ENCODE measurements around the gene CPSF4.
"Not testable (repeated sequence)": the region's sequence is repeated elsewhere in the genome, so short reads cannot be mapped to it uniquely, and the experiment has no call there.

Gene CPSF4

DNA sequence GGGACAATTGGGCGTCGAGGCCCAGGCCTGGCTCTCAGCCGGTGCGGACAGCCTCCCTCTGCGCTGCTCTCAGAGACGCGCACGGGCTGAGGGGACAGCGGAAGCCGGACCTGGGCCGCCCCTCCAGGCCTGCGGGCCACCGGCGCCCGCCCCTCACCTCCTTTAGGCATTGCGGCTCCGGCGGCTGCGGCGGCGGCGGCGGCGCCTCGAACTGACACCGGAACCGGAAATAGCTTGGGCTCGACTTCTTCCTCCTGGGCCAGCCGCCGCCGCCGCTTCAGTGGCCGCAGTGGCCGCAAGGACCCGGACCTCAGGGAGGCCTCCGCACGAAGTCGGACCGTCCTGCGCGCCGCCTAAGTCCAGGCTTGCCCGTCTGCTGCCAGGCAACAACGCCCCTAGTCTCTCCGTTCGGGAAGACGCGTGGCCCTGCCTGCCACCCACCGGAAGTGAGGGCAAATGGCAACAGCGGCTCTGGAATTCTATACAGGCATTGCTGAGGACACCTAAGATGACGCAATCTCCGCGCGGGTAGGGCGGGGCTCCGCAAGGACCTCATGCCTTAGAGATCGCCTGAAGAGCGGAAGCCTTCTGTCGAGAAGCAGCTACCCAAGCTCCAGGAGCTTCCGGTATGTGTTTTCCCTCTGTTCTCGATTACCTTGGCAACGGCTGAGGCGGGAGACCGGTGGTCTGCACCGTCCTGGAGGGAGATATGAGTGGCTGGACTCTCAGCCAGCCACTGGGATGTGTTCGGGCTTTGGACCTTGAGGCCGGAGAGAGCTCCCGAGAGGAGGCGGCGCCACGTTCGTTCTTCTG, 30.2 kb upstream of the CPSF4 start, which contains the start of the genes BUD31 and PDAP1:
BUD31 (plus strand) TSS at position 591 of the 813 bp plus-strand sequence. CDS start 2,124 bp downstream, outside the sequence.
PDAP1 (minus strand) TSS at position 219 of the 813 bp plus-strand sequence; CDS start at position 170, 49 bp downstream.
- peak; percentile 94 for DNase-seq (ENCODE audit: low spot score)

DNA sequence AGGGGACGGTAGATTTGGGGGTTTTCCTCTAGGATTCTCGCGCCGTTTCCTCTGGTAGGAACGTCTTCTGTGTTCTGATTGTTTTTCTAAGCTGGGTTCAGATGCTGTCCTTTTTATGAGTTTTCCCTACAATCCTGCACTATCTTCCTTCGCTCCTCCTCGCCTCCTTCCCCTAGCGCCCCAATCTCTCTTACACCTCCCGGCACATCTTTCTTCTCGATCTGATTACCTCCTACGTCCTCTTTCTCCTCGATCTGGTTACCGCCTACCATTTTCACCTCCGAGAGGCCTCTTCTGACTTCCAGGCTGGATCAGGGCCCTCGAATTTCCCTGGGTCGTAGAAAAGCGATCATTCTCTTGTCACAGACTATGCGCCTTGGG, 29.6 kb upstream of the CPSF4 start:
- DNase-seq (ENCODE audit: low spot score), result no peak

DNA sequence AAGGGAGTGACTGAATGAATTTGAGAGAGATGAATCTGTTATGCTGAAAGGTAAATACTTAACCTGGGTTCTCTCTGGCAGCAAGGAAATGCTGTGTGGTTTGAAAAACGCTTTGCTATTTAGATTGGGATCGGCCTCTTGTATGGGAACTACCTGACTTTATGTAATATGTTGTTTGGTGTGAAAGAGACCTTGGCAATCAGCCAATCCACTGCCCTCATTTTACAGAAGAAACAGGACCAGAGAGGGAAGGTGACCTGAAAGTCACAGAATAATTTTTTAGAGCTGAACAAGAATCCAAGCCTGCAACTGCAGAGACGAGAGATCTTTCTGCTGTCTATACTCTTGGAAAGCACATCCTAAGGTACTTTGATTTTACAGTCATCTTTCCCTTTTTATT, 28.9 kb upstream of the CPSF4 start:
- no peak for DNase-seq (ENCODE audit: low spot score)

DNA sequence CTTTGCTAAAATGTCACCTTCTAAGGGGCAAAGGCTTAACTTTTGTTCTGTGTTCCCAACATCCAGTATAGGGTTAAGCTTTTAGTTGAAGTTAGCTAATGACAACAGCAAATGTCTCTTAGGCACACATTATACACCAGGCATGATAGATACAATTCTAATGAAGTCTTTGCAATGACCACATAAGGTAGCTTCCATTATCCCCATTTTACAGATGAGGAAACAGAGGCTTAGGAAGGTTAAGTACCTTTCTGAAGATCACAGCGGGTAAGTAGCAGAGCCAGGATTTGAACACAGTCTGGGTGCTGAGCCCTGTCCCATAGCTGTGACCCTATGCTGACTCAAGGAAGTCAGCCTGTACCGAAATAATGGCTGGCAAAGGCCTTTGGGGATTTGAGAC, 28.1 kb upstream of the CPSF4 start:
- DNase-seq (ENCODE audit: low spot score), result no peak

DNA sequence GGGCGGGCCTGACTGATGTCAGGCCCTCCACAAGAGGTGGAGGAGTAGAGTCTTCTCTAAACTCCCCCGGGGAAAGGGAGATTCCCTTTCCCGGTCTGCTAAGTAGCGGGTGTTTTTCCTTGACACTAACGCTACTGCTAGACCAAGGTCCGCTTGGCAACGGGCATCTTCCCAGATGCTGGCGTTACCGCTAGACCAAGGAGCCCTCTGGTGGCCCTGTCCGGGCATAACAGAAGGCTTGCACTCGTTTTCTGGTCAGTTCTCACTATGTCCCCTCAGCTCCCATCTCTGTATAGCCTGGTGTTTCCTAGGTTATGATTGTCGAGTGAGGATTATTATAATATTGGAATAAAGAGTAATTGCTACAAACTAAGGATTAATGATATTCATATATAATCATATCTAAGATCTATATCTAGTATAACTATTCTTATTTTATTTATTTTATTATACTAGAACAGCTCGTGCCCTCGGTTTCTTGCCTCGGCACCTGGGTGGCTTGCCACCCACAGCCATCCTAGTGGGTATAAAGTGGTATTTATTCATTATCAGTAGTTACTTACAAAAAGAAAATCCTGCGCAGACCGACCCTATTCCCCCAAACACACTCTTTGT, 23.1 kb upstream of the CPSF4 start:
- DNase-seq (ENCODE audit: low spot score), result peak; percentile 43

DNA sequence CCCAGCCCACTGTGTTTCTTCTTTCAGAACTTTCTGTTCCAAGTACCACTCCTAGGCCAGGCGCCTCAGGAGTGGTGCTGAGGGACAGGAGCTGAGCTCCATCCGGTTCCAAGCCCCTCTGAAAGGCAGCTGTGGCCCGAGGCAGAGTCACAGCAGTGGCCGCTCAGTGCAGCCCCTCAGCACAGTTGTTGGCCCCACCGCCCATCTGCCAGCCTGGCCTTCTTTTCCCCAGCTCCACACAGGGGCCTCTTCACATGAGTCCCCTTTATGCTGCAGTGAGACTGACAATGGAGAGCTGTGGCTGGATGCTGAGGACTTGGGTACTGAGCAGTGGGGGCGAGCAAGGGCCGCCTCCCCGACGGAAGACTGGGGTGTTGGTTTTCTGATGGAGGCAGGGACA, 20.5 kb upstream of the CPSF4 start:
- DNase-seq (ENCODE audit: low spot score), result no peak

DNA sequence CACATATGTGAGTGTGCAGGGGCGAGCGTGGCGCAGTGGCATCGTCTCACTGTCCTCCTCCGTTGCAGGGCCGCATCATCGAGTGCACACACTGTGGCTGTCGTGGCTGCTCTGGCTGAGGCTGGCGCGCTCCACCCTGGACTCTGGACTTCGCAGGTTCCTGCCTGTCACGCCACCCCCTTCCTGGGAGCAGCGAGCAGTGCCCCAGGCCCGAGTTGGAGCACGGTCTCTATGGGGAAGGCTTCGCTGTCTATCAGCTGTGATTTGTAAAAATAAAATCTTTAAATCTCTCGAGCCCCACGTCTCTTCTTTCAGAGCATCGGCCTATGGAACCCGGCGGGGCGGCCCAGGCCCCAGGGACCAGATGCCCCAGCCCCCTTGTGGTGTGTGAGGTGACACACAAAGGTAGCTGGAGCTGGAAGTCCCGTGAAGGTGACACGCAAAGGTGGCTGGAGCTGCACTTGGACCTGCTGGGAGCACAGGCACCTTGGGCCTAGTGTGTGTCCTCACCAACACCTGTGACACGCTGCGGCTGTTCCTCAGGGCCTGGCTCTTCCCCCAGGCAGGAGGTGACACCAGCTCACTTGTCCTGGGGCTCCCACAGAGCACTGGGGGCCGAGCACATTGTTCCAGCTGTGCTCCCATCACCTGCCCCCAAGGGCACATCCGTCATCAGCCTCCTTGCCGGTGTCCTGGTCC, 19.3 kb upstream of the CPSF4 start:
- DNase-seq (ENCODE audit: low spot score), result no peak

DNA sequence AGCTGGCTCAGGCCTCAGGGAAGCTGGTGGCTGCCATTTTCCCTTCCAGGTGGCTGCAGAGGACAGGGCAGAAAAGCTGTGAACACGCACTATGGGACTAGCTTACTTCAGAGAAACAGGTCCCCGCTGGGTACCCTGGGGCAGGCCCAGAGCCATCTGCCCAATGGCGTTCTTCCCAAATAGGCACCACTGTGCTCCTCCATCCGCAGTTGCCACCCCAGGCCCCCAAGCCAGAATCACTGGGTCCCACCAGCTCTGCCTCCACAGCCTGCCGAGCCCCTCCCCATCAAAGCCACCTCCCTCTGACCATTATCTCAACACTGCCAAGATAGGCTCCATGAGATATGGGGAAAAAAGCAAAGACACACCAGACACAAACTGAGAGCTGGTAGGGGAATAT, 18.5 kb upstream of the CPSF4 start:
- DNase-seq (ENCODE audit: low spot score), result no peak

DNA sequence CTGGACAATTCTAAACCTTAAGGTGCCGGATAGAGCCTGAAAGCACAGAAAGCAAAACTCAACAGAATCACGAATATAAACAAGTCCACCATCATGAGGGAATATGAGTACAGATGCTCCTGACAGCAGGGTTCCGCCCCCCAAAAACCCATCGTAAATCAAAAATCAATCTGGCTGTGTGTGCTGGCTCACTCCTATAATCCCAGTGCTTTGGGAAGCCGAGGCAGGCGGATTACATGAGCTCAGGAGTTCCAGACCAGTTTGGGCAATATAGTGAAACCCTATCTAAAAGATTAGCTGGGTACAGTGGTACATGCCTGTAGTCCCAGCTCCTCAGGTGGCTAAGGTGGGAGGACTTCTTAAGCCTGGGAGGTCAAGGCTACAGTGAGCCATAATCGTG, 17.8 kb upstream of the CPSF4 start:
- DNase-seq (ENCODE audit: low spot score), result no peak

DNA sequence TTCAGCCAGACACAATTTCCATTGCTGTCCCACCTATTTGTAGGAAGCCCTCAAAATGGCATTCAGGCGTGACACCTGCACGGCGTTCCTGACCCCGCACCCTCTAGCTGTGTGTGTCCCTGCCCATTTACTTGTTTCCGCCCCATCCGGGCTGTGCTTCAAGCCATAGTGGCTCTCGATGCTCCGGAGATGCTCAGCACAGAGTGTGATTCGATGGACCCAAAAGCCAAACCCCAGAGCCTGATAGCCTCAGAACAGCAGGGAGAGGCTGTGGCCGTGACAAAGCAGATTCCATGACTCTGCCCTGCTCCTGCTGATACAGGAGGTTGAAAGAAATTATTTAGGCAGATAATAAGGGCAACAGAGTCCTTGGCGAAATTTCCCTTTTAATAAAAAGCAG, 16.6 kb upstream of the CPSF4 start:
- no peak for DNase-seq (ENCODE audit: low spot score)

DNA sequence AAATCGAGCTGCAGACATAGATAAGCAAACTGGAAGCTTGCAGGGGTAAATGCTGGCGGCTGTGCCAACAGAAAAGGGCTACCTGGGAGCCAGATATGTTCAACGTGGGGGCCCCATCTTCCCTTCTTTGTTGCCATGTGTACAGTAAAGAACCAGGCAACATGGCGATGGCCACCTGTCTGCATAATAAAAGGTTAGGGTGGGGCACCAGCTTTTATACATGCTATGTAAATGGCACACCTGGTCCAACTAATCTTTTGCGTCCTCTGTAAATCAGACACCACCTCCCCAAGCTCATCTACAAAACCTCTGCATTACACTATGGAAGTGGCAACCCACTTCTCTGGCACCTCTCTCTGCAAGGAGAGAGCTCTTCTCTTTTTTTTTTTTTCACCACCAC, 16.1 kb upstream of the CPSF4 start:
- no peak for DNase-seq (ENCODE audit: low spot score)

DNA sequence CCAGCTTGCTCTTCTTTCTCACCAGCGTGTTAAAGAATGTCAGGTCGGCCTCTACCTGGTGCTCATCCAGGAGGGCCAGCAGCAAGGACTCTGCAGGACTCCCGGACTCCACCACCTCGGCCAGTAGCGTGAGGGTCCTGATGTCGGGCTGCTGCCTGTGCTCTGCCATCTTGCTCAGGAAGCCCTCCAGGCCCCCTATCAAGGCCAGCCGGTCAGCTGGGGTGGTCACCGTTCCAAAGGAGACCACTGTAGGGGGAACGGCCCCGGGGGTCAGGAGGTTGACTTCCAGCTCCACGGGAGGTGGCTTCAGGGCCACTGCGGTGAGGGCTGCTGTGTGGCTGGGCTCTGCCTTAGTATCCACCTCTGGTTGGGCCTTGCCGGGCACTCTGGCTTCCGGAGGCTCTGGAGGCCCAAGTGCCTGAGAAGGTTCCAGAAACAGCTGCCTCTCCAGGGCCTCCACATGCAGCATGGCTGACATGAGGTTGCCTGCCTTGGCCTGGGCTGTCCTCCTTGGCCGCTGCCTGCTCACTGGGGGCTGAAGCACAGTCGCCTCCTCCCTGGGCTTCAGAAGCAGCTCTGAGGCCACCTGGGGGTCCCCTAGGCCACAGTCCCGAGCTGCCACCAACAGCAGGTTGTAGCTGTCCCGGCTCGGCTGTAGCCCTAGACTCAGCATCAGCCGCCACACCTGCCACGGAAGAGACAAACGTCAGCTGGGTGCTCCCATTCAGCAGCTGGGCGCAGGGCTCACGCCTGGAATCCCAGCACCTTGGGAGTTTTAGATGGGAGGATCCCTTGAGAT, 13.6 kb upstream of the CPSF4 start:
- no peak for DNase-seq (ENCODE audit: low spot score)

DNA sequence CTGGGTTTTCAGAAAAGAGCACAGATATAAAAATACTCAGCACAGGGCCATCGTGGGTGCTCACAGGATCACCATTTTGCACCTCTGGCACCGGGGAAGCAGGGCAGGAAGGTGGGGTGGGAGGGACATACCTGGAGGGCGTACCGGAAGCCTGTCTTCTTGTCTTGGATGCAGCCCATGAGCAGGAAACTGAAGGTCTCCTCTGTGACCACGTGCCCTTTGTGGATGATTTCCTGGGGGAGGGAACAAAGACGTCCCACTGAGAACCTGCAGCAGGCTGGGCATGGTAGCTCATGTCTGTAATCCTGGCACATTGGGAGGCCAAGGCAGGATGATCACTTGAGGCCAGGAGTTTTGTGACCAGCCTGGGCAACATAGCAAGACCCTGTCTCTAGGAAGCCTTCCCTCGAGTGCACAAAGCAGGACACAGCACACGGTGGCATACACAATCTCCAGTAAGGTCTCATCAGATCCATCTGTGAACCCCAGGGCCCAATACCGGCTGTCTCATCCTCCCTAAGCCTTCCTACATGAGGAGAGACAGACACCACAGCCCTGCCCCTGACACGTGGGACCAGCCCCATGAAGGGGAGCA, 9.7 kb upstream of the CPSF4 start:
- DNase-seq (ENCODE audit: low spot score), result no peak

DNA sequence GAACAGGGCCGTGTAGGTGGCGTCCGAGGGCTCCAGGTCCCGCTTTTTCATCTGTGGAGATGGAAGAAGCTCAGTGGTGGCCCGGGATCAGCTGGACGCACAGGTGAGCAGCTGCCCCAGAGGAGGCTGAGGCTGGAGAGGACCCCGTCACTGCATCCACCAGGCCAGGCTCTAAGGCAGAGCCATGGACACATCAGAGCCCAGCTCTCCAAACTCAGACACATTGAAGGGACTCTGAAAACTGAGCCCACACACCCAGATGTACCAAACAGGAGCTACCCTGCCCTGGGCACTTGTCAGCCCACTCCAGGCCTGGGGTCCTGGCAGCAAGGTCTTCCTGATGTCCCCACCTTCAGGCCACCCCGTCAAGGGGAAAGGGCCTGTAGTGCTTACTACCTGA, 9.0 kb upstream of the CPSF4 start:
- DNase-seq (ENCODE audit: low spot score), result no peak

DNA sequence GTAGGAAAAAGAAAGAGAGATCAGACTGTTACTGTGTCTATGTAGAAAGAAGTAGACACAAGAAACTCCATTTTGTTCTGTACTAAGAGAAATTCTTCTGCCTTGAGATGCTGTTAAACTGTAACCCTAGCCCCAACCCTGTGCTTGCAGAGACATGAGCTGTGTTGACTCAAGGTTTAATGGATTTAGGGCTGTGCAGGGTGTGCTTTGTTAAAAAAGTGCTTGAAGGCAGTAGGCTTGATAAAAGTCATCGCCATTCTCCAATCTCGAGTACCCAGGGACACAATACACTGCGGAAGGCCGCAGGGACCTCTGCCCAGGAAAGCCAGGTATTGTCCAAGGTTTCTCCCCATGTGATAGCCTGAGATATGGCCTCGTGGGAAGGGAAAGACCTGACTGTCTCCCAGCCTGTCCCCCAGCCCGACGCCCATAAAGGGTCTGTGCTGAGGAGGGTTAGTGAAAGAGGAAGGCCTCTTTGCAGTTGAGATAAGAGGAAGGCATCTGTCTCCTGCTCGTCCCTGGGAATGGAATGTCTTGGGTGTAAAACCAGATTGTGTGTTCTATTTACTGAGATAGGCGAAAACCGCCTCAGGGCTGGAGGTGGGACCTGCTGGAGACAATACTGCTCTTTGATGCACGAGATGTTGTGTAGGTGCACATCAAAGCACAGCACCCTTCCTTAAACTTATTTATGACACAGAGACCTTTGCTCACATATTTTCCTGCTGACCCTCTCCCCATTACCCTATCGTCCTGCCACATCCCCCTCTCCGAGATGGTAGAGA, 6.8 kb upstream of the CPSF4 start:
- DNase-seq (ENCODE audit: low spot score), result not testable (repeated sequence)

DNA sequence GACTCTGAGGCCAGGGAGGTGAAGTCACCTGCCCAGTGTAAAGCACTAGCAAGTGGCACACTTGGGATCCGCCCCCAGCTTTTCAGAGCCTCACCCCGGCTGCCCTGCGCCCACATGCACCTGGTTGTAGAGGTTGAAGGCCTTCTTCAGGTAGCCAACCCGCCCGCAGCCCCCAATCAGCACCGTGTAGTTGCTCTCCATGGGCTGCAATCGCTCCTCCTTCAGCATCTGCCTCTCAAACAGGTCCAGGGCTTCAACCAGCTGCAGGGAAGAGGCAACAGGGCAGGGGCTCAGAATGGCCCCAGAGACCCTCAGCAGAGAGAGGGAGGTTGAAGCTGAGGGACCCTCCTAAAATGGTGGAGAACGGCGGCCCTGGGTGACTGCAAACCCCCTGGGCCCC, 5.6 kb upstream of the CPSF4 start:
- no peak for DNase-seq (ENCODE audit: low spot score)

DNA sequence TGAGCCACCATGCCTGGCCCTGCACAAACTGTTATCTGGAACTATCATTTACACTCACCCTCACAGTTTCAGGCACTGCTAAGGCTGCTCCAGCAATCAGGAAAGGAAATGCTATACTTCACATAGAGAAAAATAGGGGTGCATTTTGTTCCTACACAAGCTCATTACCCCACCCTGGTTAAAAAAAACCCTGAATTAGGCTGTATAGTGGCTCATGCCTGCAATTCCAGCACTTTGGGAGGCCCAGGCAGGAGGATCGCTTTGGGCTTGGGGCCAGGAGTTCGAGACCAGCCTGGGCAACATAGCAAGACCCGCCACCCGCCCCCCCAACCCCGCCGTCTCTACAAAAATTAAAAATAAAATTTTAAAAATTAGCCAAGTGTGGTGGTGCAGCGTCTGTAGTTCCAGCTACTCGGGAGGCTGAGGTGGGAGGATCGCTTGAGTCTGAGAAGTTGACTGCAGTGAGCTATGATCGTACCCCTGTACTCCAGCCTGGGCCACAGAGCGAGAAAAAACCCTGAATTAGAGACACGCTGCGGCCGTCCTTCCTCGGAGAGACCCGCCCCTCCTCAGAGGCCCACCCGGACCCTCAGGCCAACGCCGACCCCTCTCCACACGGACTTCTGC, 684 bp upstream of the CPSF4 start:
- no peak for DNase-seq (ENCODE audit: low spot score)

DNA sequence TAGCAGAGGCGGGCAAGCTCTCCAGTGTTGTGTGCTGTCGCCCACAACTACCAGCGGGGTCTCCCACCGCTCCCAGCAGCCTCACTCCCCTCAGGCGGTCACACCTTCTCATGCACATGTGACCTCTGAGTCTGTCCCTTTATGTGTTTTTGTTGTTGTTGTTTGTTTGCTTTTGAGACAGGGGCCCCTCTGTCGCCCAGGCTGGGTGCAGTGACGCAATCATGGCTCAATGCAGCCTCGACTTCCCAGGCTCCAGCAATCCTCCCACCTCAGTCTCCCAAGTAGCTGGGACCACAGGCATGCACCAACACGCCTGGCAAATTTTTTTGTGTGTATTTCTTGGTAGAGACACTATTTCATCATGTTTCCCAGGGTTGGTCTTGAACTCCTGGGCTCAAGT, 1.5 kb downstream of the CPSF4 start:
- DNase-seq (ENCODE audit: low spot score), result no peak

DNA sequence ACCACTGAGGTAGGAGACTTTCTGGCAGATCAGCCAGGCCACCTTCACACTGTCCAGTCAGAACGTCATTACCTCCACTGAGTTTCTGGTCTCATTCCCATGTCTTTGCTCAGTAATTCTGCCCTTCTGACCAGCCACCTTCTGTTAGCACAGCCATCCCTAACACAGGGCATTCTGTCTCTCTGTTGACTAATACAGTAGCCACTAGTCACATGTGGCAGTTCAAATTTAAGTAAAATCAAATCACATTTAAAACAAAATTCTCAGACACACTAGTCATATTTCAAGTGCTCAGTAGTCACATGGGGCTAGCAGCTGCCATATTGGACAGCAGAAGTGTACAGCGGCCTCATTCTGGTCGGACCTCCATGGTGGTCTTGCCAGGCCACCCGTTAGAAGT, 7.4 kb downstream of the CPSF4 start:
- no peak for DNase-seq (ENCODE audit: low spot score)

DNA sequence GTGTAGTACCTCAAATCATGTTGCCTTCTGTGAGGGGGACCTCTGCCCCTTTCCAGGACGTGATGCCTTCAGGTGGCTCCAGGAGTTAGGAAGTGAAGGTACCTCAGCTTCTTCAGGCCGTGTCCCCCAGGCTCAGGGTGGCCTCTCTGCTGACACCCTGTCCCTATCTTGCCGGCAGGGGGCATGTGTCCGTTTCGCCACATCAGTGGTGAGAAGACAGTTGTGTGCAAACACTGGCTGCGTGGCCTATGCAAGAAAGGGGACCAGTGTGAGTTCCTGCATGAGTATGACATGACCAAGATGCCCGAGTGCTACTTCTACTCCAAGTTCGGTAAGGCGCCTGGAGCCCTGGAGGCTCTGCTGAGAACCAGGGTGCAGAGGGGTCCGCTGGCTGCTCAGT, 9.2 kb downstream of the CPSF4 start:
- DNase-seq (ENCODE audit: low spot score), result no peak

DNA sequence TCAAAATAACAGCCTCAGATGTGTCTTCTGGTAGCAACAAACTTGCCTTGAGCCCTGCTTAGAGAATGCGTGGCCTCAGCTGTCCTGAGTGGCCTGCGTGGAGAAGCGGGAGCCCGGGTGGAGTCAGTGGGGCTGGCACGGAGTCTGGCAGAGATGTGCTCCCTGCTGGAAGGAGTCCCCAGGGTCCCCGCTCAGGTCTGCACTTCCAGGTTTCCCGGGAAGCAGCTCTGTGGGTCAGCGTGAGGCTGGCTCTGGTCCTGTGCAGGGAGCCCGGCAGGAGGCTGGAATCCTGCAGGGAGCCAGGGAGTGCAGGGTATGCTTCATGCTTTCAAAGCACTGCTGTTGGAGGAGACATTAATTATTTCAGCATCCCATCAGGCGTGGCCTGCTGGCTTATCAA, 10.1 kb downstream of the CPSF4 start:
- no peak for DNase-seq (ENCODE audit: low spot score)
